GM18861 (cell line): Measurements from ENCODE around the gene NOS3.

ENCODE experiments used
- ATAC-seq: cut with Tn5 transposase; IDR thresholded peaks from one replicate; pipeline ENCODE4 v1.9.1; 2021; ENCODE audit not compliant: unreplicated experiment

Gene NOS3

DNA sequence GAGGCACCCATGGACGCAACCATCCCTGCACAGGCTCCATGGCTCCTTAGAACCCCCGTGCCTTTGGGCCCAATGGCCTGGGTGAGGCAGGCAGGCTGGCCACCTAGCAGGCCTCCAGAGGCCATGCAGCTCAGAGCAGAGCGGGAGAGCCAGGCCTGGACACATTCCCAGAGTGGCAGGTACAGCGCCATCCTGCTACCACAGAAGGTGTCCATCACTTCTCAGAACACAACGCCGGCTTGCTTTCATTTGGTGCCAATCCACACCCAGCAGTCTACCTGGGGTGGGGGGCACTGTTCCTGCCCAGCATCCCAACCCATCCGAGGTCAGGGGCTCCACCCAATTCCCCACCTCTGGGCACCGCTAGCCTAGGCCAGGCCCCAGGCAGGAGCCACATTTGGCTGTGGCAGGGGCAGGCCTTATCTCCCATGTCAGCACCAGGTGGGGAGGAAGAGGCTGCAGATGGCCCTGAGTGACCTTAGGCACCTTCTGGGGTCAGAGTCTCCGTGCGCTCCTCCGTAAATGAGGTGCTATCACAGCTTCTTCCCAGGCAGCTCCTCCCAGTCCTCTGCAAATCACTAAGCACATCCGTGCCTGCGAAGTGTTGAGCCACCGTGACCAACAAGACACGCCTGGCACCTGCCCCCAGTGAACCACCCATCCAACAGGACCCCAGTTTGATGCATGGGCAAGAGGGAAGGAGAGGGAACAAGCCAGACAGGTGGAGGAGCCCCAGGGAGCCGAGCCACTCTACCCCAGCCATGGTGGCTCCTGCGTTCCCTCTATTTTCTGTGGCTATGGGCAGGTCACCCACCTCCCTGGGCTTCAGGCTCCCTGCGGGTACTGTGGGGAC lies 26.9 kb upstream of the NOS3 start:
- no peak for ATAC-seq

DNA sequence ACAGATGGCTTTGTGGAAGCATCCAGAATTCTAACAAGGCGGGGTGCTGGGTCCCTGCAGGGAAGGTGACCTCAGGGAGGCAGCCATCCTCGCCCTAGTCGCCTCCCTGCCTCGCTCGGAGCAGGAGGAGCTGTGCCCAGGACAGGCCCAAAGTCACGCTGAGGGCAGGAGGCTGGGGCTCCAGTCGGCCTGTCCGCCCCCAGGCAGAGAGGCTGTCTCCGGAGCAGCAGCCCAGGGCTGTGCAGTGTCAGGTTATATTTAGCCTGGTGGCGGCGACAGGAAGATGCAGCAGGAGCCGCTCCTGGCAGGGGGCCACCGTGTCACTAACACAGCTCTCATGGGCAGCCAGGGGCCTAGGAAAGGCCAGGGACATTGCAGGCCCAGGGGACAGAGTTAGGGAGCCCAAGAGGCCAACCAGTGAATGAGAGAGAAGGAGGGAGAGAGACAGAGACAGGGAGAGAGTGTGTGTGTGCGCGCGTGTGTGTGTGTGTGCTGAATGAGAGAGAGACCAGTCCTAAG lies 26.2 kb upstream of the NOS3 start:
- no peak for ATAC-seq

DNA sequence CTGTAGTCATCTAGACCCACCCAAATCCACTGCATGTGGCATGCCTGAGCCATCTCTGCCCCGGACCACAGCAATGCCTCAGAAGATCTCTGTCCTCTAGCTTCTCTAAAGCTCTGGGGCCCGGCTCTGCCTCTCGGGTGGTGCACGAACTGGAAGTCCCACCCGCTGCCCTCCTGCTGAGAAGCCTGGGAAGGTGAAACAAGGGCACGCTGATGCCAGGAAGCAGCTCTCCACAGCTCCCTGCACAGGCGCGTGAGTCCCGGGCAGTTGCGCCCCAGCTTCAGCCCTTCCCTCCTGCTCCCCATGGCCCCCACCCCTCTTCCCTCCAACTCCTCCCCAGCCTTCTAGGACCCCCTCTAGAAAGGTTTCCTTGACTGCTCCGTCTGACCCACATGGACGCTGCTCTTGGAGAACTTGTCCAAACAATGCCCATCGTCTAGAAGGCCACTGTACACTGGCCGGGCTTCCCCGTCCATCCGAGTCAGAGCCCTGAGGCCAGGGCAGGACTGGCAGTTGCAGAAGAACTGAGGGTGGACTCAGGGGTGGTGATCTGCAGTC lies 25.5 kb upstream of the NOS3 start:
- ATAC-seq, result no peak

DNA sequence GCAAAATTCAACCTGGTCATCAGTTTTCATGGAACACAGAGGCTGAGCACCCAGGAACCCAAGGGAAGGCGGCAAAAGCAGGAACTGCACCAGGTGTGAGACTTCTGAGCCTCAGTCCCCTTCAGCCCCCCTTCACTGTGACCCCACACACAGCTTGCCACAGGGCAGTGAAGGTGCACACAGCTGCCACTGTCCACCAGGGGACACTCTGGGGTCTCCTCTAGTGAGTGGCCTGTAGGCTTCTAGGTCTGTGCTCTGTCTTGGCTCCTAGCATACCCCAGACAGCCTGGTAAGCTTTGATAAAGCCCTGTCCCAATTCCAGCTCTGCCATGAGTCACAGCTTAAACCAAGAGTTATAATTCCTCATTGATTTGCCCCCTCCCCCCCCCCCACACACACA lies 24.8 kb upstream of the NOS3 start:
- ATAC-seq, result no peak

DNA sequence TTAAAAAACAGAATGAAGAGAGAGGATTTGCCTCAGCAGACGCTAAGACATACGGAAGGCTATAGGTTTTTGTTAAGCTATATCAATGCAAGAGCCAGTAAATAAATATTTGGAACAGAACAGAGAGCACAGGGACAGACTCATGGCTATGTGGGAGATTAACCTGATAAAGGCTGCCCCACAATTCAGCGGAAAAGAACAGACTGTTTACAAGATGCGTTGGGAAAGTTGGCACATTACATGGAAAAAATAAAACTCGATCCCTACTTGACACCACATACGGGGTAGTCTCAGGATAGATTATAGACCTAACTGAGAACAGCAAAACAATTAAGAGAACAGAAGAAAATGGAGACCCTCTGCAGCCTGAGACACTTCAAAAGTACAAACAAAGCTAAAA lies 23.5 kb upstream of the NOS3 start:
- no peak for ATAC-seq

DNA sequence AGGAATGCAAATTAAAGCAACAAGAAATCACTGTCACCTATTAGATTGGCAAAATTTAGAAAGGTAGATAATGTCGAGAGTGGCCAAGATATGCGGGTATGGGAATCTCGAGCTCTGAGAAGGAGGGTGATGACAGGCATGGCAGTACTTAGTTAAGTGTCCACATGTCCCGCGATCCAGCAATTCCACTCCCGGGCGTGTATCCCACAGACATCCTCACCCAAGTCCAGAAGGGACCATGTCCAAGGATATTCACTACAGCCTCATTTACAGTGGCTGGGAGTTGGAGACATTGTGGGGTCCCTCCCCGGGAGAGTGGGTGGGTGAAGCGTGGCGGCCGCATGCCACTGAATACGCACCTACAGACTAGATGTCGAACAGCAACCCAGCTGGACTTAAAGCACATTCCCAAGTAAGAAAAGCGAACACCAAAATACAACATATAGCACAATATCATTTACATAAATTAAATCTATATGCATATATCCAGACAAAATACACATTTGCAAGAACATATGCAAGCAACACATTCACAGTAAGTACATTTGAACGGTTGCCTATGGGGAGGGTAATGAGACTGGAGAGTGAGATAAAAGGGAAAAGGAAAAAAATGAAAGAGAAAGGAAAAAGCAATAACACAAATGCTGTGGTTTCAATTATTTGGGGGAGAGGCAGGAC lies 22.6 kb upstream of the NOS3 start:
- no peak for ATAC-seq

DNA sequence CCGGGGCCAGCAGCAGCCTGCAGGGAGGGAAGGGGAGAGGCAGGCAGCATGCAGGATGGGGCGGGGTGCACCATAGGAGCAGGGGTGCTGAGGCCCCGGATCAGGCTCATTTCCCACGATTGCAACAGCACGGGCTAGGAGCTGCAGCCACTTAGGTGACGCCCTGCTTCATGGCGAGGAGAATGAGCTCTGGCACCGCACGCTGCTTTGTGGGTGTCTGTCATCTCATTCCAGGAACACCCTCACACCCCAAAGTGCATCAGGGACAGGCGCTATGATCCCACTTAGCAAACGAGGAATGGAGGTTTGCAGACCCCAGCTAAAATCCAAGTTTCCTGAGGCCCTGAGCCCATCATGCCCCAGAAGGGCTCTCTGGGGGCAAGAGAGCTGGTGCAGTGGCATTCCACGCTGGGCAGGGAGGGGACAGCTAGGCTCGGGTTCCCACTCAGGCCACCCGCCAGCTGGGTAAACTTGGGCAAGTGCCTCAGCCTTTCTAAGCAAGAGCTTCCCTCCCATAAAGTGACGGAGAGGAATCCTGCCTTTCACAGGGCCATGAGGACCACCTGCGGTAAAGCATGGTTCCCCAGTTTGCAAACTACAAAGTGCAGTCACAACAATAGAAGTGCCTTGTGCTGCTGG lies 22.0 kb upstream of the NOS3 start:
- ATAC-seq, result no peak

DNA sequence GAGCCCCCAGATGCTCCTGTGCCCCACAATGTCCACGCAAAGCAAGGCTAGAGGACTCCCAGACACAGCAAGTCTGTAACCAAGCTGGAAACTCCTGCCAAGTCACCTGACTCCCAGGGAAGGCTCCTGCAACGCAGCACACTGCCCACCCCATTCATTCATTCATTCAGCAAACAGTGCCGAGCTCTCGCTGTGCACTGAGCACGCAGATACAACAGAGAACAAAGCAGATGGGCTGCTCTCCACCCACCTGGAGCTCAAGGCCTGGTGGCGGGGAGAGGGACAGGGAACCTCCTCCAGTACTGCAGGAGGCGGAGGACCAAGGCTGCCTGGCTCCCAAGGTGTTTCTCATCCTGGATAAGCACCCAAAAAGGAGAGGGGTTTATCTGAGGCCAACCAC lies 21.3 kb upstream of the NOS3 start:
- ATAC-seq, result no peak

DNA sequence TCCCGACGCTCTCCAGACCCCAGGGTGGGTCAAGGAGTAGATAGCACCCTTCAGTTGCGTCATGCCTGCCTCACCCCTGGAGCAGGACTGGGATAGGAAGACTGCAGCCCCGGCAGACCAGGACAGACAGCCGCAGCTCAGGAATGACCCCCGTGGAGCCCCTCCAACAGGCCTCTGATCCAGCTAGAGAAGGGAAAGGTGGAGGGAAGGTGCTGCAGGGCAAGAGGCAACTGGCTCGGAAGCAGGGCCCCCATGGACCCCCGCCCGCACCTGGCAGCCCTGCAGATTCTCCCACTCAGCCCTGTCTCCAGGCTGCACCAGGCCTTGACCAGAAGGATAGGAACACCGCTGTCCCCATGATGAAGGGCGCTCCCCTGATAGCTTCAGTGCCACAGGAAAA lies 20.4 kb upstream of the NOS3 start:
- ATAC-seq, result no peak

DNA sequence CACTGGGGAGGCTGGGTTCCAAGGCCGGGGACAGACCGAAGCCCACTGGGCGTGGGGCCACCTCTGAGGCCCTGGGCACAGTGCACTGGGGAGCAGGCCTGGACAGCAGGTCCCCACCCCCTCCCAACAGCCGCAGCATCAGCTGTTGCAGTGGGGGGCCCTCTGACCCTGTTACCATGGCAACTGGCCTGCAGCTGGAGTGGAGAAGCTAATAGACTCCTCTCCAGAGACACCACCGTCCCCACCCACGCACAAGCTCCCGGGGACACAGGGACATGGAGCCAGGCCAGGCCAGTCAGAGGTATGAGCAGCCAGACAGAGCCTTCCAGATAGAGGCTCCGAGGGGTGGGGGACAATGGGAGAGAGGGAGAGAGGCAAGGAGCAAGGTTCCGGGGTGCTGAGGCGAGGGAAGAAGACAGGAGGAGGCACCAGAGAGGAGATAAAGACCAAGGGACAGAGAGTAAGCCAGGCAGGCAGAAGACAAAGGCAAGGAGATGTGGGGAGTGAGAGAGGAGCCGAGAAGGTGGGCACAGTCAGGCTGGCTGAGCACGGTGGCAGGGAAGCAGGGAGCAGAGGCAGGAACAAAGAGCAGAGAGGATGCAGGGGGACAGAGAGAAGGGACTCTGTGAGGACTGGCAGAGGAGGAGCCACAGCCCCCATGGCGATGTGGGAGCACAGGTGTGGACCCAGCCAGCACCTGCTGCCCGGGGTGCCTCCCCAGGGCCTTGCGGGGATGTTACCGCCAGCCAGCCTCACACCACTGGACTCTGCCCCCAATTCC lies 19.4 kb upstream of the NOS3 start:
- ATAC-seq, result no peak

DNA sequence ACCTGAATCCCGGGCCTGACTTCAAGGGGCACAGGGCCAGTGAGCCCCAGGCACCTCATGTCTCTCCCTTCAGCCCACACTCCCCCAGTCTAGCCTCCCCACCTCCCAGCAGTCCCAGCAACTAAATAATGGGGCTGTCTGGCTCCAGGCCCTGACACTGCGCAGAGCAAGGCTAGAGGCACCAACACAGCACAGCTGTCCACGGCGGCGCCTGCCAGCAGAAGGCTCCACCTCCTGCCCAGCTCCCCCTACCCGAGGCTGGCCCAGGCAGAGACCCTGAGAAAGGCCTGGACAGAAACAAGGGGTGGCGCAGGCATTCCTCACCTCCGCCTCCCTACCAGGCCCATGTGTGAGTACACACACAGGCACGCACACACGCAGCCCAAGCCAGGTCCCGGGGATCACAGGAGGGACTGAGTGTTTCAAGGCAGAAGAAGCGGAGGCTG lies 18.8 kb upstream of the NOS3 start:
- ATAC-seq, result no peak

DNA sequence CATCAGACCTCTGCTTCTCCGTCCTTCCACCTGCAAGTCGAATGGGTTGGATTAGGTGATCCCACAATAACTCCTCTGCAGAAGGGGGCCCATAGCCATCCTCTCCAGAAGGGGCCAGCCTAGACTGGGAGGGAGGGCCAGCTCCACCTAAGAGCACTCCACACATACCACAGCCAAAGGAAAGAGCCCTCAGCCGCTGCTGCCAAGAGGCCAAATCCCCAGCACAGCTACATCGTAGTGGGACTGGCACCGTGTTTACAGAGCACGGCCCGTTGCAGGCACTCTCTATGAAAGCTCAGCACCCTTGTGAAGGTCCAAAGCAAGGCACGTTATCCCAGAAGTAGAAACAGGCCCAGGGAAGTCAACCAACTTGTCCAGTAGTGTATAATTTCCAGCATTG lies 18.1 kb upstream of the NOS3 start:
- no peak for ATAC-seq

DNA sequence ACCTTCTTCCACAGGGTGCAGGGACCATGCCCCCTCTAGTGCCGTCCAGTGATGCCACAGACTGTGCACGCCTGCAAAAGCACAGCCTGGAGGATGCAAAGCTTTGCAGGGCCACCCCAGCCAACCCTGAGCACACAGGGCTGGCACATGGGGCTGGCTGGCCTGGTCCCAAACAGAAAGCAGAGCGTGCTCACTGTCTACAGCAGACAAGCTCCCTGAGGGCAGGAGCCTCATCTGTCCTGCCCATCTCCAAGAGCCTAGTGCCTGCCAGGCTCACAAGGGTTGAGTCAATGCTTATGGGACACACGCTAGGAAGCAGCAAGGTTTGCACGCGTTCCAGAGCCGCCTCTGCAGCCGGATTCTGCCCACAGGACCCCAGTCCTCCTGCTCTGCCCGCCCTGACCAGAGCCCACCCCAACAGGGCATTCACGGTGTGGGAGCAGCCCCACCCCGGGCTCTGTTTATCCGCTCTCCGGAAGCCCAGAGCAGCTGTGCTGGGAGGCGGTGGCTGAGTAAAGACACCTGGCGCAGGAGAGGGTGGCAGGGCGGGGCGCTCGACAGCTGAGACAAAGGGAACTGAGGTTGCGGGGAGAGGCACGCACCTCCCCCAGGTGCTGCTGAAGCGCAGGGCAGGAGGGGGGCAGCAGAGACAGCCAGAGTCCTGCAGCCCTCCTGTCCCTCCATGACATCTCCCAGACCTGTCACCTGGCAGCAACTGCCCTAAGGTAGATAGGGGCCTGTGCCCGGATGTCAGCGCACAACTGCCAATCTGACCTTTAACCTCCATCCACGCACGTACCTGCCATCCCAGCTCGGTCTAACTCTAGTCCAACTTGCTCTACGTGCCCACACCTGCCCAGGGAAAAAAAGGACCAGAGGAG lies 17.0 kb upstream of the NOS3 start:
- ATAC-seq, result no peak

DNA sequence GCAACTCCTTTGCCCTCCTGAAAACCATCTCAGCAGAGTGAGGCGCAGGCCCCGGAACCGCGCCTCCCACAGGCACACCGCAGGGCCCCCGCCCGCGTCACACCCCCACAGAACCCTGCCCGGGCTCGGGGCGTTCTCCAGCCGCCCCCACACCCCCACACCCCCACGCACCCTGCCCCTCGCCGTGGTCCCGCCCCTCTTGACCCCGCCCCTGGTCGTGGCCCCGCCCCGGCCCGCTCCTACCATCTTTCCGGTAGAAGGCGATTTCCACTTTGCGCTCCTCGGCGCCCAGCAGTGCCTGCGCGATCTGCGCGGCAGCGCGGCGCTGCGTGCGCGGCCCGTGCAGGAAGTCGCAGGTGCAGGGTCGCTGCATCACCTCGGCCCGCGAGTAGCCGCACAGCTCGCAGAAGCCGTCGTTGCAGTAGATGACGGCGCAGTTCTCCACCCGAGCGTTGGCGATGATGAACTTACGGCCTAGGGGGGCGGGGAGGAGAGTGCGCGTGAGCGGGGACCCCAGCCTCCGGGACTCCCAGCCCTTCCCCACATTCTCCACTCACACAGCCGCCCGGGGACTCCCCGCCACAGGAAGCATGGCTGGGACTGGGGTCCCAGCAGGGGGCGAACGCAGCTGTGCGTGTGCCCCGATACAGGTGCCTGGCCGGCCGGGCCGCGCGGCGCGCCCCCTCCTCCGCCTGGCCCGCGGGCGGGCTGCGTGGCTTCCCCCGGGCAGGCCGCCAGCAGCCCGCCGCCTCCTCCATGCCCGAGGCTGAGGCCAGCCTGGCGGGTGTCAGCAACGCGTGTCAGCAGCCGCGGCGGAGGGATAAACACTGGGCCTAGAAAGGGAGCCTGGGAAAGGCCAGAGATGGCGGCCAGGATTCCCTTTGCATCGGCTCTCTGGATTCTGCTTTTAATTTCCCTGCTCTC lies 16.1 kb upstream of the NOS3 start:
- ATAC-seq, result no peak

DNA sequence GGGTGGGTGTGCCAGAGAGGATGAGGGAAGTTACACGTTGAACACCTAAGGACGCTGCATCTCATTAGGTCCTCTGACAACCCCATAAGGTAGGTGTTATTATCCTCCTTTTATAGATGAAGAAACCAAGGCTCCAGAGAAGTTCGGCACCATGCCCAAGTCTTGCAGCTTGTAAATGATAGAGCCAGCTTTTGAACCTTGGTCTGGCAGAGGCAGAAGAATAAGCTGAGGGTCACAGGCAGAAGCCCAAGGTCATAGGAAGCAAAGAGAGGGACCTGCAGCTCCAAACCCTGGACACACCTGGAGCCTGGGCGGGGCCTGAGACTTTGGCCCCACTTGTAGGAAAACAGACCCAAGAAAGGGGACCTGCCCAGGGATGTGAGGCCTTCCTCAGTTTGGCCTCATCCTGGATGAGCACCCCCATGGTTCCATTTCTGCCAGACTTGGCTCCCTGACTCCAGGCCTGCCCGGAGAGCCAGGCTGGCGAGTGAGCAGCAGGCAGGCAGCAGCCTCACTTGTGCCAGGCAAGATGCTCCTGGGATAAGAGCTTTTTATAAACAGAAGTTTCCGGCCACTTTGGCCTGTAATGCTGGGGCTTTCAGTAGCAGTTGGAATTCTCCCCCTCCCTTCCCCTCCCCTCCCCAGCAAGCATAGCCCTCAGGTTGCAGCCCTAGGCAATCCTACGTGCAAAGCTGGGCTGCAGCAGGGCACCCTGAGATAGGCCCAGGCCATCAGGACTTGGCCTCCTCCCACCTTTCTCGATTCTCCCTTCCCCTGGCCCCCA lies 15.1 kb upstream of the NOS3 start:
- no peak for ATAC-seq

DNA sequence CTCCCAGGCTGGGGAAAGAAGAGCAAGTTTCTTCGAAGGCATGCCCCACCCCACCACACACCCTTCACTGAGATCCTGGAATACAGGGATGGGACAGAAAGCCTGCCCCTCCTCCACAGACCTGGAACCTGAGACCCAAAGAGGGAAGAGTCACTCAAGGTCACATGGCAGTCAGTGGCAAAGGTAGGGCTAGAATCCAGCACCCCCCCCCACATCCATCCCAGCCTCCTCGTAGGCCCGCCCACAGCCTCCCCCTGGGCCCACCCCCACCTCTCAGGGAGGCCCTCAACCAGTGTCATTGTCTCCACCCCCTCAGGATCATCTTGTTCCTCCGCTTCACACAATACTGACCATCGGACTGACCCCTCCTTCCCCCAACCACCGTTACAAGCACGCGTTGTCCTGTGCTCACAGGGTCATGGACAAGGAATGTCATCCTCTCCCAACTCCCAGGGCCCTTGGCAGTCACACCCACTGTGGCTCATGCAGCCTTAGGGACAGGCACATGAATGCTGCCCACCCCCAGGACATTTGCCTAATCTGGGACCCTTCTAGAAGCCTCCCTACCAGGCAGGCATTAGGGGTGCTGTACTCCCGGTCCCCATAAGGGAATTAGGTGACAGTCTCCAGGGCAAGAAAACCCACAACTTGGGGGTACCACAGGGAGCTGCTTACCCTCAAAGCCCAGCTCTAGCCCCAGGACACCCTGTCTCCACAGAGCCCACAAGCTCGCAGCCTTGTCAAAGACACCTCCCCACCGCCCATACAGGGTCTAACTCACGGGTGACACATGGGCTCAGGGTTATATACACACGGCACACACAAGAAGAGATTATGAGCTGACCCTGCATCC lies 14.1 kb upstream of the NOS3 start:
- ATAC-seq, result no peak
